ENCODE data around the gene UXT. TPM values are rescaled to one million over a fixed set of nuclear protein-coding genes. Genes with fewer than 3 reads are reported as not detected.

UXT gene, protein sequence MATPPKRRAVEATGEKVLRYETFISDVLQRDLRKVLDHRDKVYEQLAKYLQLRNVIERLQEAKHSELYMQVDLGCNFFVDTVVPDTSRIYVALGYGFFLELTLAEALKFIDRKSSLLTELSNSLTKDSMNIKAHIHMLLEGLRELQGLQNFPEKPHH
- total RNA-seq = 100 to 1,000 TPM; 159 to 168 TPM
- 286 TPM for polyA plus RNA-seq

DNA sequence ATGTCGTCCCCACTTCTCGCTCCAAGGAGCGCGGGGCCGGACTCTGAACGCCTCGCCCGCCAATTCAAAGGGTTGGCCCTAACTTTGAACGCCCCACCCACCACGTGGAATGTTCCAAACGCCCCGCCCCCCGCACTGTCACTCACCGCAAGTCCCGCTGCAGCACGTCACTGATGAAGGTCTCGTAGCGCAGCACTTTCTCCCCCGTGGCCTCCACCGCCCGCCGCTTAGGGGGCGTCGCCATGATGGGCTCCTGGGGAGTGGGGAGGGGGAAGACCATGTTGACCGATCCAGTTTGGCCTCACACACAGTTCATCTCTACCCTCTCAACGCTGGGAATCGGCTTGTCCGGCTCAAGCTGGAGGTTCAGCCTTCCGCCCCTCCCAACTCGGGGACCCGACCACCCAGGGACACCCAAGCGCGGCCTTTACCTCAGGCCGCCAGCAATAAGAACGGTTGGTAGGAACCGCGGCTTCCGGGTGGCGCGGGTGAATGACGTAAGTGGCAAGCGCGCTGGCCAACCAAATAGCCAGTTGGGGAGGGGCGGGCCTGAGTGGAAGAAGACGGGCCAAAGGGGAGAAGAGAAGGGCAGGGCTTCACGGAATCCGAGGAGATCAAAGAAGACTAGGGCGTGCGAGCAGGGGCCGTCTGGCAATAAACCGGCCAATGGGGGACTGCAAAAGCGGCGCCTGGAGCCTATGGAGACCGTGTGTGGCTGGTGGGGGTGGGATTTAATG, at the start of gene UXT:
Gene UXT, minus strand, starts transcription at position 497 of the 737 bp plus-strand sequence. Its CDS starts 253 bp downstream, at position 244.
- peaks cover 11 to 28% (median 28%) of the 10 kb centered on the region in 3 donors for H3K4me1 Mint-ChIP-seq
- H3K4me3 ChIP-seq (ENCODE audit: low read length) = peak within 1 kb of the TSS; percentile 86
- ChIA-PET POLR2A (no interaction called here), CTCF (no interaction called here)
- peaks cover 27% of the 10 kb centered on the region for H3K36me3 ChIP-seq (ENCODE audit: insufficient read depth, low read length)
- peak within 1 kb of the TSS; percentile 98 for H3K27ac ChIP-seq (ENCODE audit: low read depth, low read length)
- peak within 1 kb of the TSS; percentile 85 to 94 (median 92) for H3K4me3 Mint-ChIP-seq
- peaks cover 16% of the 10 kb centered on the region for H3K4me1 ChIP-seq (ENCODE audit: insufficient read depth, low read length)
- no peaks in the 10 kb centered on the region for H3K9me3 ChIP-seq (ENCODE audit: low read length)
- peak within 1 kb of the TSS; percentile 97 to 100 (median 99) for H3K27ac Mint-ChIP-seq
- H3K36me3 Mint-ChIP-seq = peaks cover 0 to 31% (median 3%) of the 10 kb centered on the region in 3 donors
- peaks cover 0 to 1% of the 10 kb centered on the region in 2 donors for H3K27me3 Mint-ChIP-seq
- peak; percentile 88 to 95 (median 91) for DNase-seq
- H3K9me3 Mint-ChIP-seq = peaks cover 0 to 1% (median 0%) of the 10 kb centered on the region in 5 donors
- H3K27me3 ChIP-seq (ENCODE audit: insufficient read depth, low read length, poor library complexity, severe bottlenecking) = no peaks in the 10 kb centered on the region

DNA sequence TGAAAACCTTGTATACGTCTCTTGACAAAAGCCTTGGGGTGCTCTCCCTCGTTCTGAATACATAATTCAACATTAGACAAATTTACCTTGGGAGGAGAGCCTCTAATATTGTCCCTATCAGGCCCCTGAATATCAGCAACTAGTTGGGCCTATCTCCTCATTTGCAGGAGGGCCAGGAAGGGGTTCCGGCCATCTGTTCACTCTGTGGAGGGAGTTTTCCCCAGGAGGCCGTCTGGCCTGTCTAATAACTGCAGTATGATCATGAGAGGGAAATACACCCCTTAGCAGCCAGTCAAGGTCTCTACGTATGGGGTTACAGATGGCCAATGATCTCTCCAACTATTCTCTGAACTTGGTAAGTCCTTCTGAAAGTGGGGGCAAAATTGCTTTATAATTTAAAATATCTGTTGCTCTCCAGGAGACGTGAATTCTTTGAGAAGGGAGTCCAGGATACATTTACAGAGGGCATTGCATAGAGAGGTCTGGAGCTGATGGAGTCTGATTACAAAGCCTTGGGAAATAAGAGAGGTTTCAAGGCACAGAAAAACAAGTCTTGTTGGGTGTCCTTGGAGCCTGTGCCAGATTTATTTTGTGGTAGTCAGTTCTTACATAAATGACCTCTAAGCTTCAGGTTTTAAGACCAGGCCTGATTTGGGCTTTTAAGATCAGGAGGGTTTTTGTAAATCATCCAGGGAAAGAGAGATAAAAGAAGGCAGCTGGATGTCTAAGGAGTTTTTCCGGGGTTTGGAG, 48.2 kb upstream of the UXT start:
- peaks cover 0 to 2% (median 0%) of the 10 kb centered on the region in 3 donors for H3K36me3 Mint-ChIP-seq
- Histone ChIP-seq H3K4me1 (ENCODE audit: insufficient read depth, low read length) (no peaks in the 10 kb centered on the region), H3K27me3 (ENCODE audit: insufficient read depth, low read length, poor library complexity, severe bottlenecking) (no peaks in the 10 kb centered on the region), H3K4me3 (ENCODE audit: low read length) (no peak overlapping the region), H3K36me3 (ENCODE audit: insufficient read depth, low read length) (no peaks in the 10 kb centered on the region), H3K27ac (ENCODE audit: low read depth, low read length) (no peak overlapping the region), H3K9me3 (ENCODE audit: low read length) (no peaks in the 10 kb centered on the region)
- H3K9me3 Mint-ChIP-seq = no peaks in the 10 kb centered on the region
- ChIA-PET POLR2A (no interaction called here), CTCF (no interaction called here)
- H3K27ac Mint-ChIP-seq = peak overlapping the region in 1 of 8 donors; percentile 65
- H3K4me1 Mint-ChIP-seq = no peaks in the 10 kb centered on the region
- no peak for DNase-seq
- peaks cover 19 to 20% of the 10 kb centered on the region in 2 donors for H3K27me3 Mint-ChIP-seq
- H3K4me3 Mint-ChIP-seq = no peak overlapping the region

DNA sequence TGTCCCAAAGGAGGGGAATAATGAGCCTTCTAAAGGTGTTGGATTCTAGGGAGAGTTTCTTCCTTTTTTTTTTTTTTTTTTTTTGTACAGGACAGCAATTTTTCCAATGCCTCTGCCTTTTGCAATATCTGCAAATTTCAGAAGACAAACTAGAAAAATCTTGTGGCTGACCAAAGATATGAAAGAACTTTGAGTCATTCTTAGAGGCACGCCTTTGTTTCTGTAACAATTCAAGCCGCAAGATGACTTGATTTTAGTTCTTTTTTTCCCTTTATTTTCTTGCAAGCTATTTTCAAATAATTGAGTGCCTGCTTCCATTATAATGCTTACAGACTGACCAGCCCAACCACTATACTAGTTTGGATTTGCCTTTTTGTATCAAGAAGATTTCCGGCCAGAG, 47.6 kb upstream of the UXT start:
- no peaks in the 10 kb centered on the region for H3K27me3 ChIP-seq (ENCODE audit: insufficient read depth, low read length, poor library complexity, severe bottlenecking)
- H3K9me3 ChIP-seq (ENCODE audit: low read length) = no peaks in the 10 kb centered on the region
- no peak overlapping the region for H3K27ac ChIP-seq (ENCODE audit: low read depth, low read length)
- ChIA-PET POLR2A (no interaction called here), CTCF (no interaction called here)
- DNase-seq = no peak
- Mint-ChIP-seq H3K36me3 (peaks cover 0 to 2% (median 0%) of the 10 kb centered on the region in 3 donors), H3K4me1 (no peaks in the 10 kb centered on the region), H3K27ac (no peak overlapping the region), H3K9me3 (no peaks in the 10 kb centered on the region), H3K4me3 (no peak overlapping the region), H3K27me3 (peaks cover 19% of the 10 kb centered on the region in 2 donors)
- no peaks in the 10 kb centered on the region for H3K4me1 ChIP-seq (ENCODE audit: insufficient read depth, low read length)
- H3K36me3 ChIP-seq (ENCODE audit: insufficient read depth, low read length) = no peaks in the 10 kb centered on the region
- H3K4me3 ChIP-seq (ENCODE audit: low read length) = no peak overlapping the region

DNA sequence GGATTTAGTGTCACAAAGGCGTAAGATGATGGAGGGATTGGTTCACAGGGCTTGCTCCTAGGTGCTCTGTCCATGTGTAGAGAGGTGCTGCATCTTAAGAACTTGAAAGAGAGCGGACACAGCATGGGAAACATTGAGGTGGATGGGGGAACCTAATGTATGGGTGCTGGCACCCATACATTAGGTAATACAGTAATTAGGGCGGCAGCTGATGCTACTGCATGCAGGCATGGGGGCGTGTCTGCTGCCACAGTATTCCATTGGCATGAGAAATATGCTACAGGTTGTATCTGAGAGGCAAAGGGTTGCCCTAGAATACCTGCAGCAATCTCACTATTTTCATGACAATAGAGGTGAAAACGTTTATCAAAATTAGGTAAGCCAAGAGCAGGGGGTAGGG, 45.8 kb upstream of the UXT start:
- Histone ChIP-seq H3K4me1 (ENCODE audit: insufficient read depth, low read length) (no peaks in the 10 kb centered on the region), H3K27ac (ENCODE audit: low read depth, low read length) (no peak overlapping the region), H3K36me3 (ENCODE audit: insufficient read depth, low read length) (no peaks in the 10 kb centered on the region), H3K4me3 (ENCODE audit: low read length) (no peak overlapping the region), H3K9me3 (ENCODE audit: low read length) (no peaks in the 10 kb centered on the region), H3K27me3 (ENCODE audit: insufficient read depth, low read length, poor library complexity, severe bottlenecking) (no peaks in the 10 kb centered on the region)
- Mint-ChIP-seq H3K4me1 (no peaks in the 10 kb centered on the region), H3K4me3 (no peak overlapping the region), H3K9me3 (no peaks in the 10 kb centered on the region), H3K27me3 (peaks cover 19 to 27% of the 10 kb centered on the region in 2 donors), H3K27ac (no peak overlapping the region), H3K36me3 (peaks cover 0 to 2% (median 0%) of the 10 kb centered on the region in 3 donors)
- ChIA-PET POLR2A (no interaction called here), CTCF (interaction anchor here (0.6 kb wide), 1 partner anchor 1313 kb away, joined by 3 read pairs; no protein-coding TSS in a partner anchor)
- no peak for DNase-seq

DNA sequence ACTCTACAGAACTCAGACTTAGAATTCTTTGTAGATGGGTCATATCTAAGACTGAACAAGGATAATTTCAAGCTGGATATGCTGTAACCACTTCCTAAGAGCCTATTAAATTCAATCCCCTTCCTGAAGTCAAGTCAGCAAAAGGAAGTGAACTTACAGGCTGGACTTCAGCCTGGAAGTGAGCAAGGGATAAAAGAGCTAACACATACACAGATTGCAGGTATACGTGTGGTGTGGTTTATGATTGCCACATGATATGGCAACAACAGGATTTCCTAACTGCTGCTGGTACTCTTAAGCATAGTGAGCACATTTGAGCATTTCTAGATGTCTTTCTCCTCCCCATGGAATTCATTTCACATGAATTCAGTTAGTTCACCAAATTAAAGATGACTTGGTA, 38.2 kb upstream of the UXT start:
- H3K4me1 ChIP-seq (ENCODE audit: insufficient read depth, low read length) = no peaks in the 10 kb centered on the region
- Mint-ChIP-seq H3K27ac (no peak overlapping the region), H3K36me3 (no peaks in the 10 kb centered on the region), H3K4me1 (no peaks in the 10 kb centered on the region), H3K9me3 (no peaks in the 10 kb centered on the region), H3K4me3 (no peak overlapping the region), H3K27me3 (peaks cover 5 to 15% of the 10 kb centered on the region in 2 donors)
- ChIA-PET CTCF (no interaction called here), POLR2A (no interaction called here)
- DNase-seq = no peak
- no peak overlapping the region for H3K4me3 ChIP-seq (ENCODE audit: low read length)
- no peaks in the 10 kb centered on the region for H3K36me3 ChIP-seq (ENCODE audit: insufficient read depth, low read length)
- no peak overlapping the region for H3K27ac ChIP-seq (ENCODE audit: low read depth, low read length)
- H3K9me3 ChIP-seq (ENCODE audit: low read length) = no peaks in the 10 kb centered on the region
- no peaks in the 10 kb centered on the region for H3K27me3 ChIP-seq (ENCODE audit: insufficient read depth, low read length, poor library complexity, severe bottlenecking)

DNA sequence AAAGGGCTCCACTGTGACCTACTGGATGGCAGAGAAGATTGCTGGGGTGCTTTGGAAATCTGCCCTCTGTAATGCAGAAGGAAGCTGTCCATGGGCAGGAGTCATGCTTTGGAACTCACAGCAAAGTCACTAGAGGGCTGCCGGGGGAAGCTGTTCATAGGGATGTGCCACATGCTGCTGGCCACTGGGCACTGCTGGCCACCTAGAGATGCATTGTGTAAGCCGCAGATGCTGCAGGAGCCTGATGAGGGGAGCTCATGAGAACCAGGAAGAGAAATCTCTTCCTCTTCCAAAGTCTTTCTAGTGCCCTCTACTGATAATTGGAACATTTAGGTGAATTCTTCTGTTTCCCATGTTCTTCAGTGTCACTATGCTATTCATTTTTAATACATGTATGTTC, 31.2 kb upstream of the UXT start:
- POLR2A ChIA-PET = no interaction called here
- H3K9me3 ChIP-seq (ENCODE audit: low read length) = no peaks in the 10 kb centered on the region
- no peaks in the 10 kb centered on the region for H3K36me3 ChIP-seq (ENCODE audit: insufficient read depth, low read length)
- CTCF ChIA-PET = no interaction called here
- H3K4me1 Mint-ChIP-seq = no peaks in the 10 kb centered on the region
- H3K27me3 Mint-ChIP-seq = peaks cover 12 to 22% of the 10 kb centered on the region in 2 donors
- H3K9me3 Mint-ChIP-seq = no peaks in the 10 kb centered on the region
- no peak for DNase-seq
- H3K4me3 ChIP-seq (ENCODE audit: low read length) = no peak overlapping the region
- H3K4me3 Mint-ChIP-seq = peak overlapping the region in 1 of 7 donors; percentile 61
- no peaks in the 10 kb centered on the region for H3K27me3 ChIP-seq (ENCODE audit: insufficient read depth, low read length, poor library complexity, severe bottlenecking)
- no peak overlapping the region for H3K27ac Mint-ChIP-seq
- H3K27ac ChIP-seq (ENCODE audit: low read depth, low read length) = no peak overlapping the region
- H3K4me1 ChIP-seq (ENCODE audit: insufficient read depth, low read length) = no peaks in the 10 kb centered on the region
- H3K36me3 Mint-ChIP-seq = no peaks in the 10 kb centered on the region

DNA sequence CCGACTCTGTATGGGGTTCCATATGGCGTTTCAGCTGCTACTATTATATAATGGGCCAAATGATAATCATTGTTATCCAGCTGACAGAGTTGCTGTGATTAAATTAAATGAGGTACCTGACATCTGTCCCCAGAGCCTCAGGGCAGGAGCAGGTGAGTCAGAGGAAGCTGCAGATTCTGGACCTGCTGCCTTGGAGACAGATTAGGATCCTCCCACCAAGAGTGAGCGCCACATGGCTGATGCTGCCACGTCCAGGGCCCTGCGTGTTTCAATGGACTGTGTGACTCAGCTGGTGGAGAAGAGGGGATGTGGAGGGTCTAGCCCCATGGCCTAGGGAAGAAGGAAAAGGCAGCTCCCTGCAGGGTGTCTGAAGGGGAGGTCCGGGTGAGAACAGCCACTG, 28.3 kb upstream of the UXT start:
- CTCF ChIA-PET = no interaction called here
- POLR2A ChIA-PET = no interaction called here

DNA sequence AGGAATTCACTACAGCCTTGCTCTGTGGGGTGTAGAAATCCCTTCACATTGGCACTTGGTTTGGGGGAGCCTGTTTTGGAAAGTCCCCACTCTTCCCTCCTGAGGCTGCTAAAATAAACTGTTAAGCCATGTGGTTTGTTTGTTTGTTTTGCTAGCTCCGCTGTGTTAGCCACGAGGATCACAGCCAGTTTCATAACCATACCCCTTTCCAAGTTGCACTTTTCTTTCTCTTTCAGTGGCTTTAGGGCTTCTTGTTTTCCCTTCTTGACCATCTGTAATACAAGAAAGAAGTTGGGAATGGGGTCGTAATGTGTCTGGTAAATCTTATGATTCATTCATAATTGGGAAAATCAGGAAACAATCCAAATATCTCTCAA, 24.8 kb upstream of the UXT start:
- Mint-ChIP-seq H3K27me3 (peaks cover 26 to 37% of the 10 kb centered on the region in 2 donors), H3K4me1 (no peaks in the 10 kb centered on the region), H3K9me3 (no peaks in the 10 kb centered on the region), H3K36me3 (no peaks in the 10 kb centered on the region), H3K27ac (no peak overlapping the region), H3K4me3 (no peak overlapping the region)
- H3K4me1 ChIP-seq (ENCODE audit: insufficient read depth, low read length) = no peaks in the 10 kb centered on the region
- H3K9me3 ChIP-seq (ENCODE audit: low read length) = no peaks in the 10 kb centered on the region
- H3K4me3 ChIP-seq (ENCODE audit: low read length) = no peak overlapping the region
- CTCF ChIA-PET = no interaction called here
- no peaks in the 10 kb centered on the region for H3K36me3 ChIP-seq (ENCODE audit: insufficient read depth, low read length)
- no peaks in the 10 kb centered on the region for H3K27me3 ChIP-seq (ENCODE audit: insufficient read depth, low read length, poor library complexity, severe bottlenecking)
- H3K27ac ChIP-seq (ENCODE audit: low read depth, low read length) = no peak overlapping the region
- POLR2A ChIA-PET = no interaction called here
- no peak for DNase-seq

More for the DNA sequence above, 28.3 kb upstream of the UXT start:
- Mint-ChIP-seq H3K27me3 (peaks cover 23 to 26% of the 10 kb centered on the region in 2 donors), H3K27ac (no peak overlapping the region), H3K4me1 (no peaks in the 10 kb centered on the region), H3K36me3 (no peaks in the 10 kb centered on the region), H3K9me3 (no peaks in the 10 kb centered on the region), H3K4me3 (no peak overlapping the region)
- H3K27ac ChIP-seq (ENCODE audit: low read depth, low read length) = no peak overlapping the region
- H3K9me3 ChIP-seq (ENCODE audit: low read length) = no peaks in the 10 kb centered on the region
- no peaks in the 10 kb centered on the region for H3K36me3 ChIP-seq (ENCODE audit: insufficient read depth, low read length)
- no peak overlapping the region for H3K4me3 ChIP-seq (ENCODE audit: low read length)
- H3K27me3 ChIP-seq (ENCODE audit: insufficient read depth, low read length, poor library complexity, severe bottlenecking) = no peaks in the 10 kb centered on the region
- H3K4me1 ChIP-seq (ENCODE audit: insufficient read depth, low read length) = no peaks in the 10 kb centered on the region
- DNase-seq = no peak

All from CD8-positive, alpha-beta memory T cell (primary cell).